NCI-H1417 (cell line): Measurements from ENCODE around the gene GPR82.
A peak's percentile ranks its signal among the peaks of the same experiment; 100 is the strongest.
"Not testable (repeated sequence)": the region's sequence is repeated elsewhere in the genome, so short reads cannot be mapped to it uniquely, and the experiment has no call there.

Experiments used
- DNase-seq, 3 experiments: peaks; one replicate each; lab custom pipeline; 2025; lab: John Stamatoyannopoulos, UW

The GPR82 gene

GRCh38 chrX:41718481-41719235 is 5.3 kb upstream of the GPR82 start:
- DNase-seq: no peak

- not testable (repeated sequence) for DNase-seq
Observed at GRCh38 chrX:41719610-41720009, 4.4 kb upstream of the GPR82 start.

- DNase-seq: no peak
Observed at GRCh38 chrX:41720125-41720779, 3.7 kb upstream of the GPR82 start.

GRCh38 chrX:41721590-41721989 is 2.4 kb upstream of the GPR82 start:
- no peak for DNase-seq

- no peak for DNase-seq
Observed at GRCh38 chrX:41722214-41722613, 1.8 kb upstream of the GPR82 start.

- no peak for DNase-seq
Observed at GRCh38 chrX:41722816-41723618, 964 bp upstream of the GPR82 start.

- DNase-seq: no peak
Observed at GRCh38 chrX:41728125-41728524, 4.1 kb downstream of the GPR82 start.

- DNase-seq: no peak
Observed at GRCh38 chrX:41730081-41730480, 6.1 kb downstream of the GPR82 start.

GRCh38 chrX:41732260-41732659 is 8.3 kb downstream of the GPR82 start:
- no peak for DNase-seq

GRCh38 chrX:41733939-41734338 is 10.0 kb downstream of the GPR82 start:
- no peak for DNase-seq

GRCh38 chrX:41734530-41734929 is 10.5 kb downstream of the GPR82 start:
- peak in 2 of 3 experiments; percentile 7 to 53 for DNase-seq

GRCh38 chrX:41737065-41737464 is 13.1 kb downstream of the GPR82 start:
- DNase-seq: no peak

- DNase-seq: no peak
Observed at GRCh38 chrX:41739871-41740270, 15.9 kb downstream of the GPR82 start.

- no peak for DNase-seq
Observed at GRCh38 chrX:41750716-41751115, 26.7 kb downstream of the GPR82 start.

GRCh38 chrX:41758401-41758800 is 34.4 kb downstream of the GPR82 start:
- no peak for DNase-seq

- DNase-seq: peak in 2 of 3 experiments; percentile 0 to 56
Observed at GRCh38 chrX:41759817-41760216, 35.8 kb downstream of the GPR82 start.

GRCh38 chrX:41761169-41761568 is 37.2 kb downstream of the GPR82 start:
- no peak for DNase-seq

GRCh38 chrX:41761702-41762101 is 37.7 kb downstream of the GPR82 start:
- DNase-seq: no peak

GRCh38 chrX:41779030-41779564 is 55.1 kb downstream of the GPR82 start:
- DNase-seq: peak in 2 of 3 experiments; percentile 34 to 81
